Measurements from ENCODE around the gene TRHDE.

TRHDE gene

DNA sequence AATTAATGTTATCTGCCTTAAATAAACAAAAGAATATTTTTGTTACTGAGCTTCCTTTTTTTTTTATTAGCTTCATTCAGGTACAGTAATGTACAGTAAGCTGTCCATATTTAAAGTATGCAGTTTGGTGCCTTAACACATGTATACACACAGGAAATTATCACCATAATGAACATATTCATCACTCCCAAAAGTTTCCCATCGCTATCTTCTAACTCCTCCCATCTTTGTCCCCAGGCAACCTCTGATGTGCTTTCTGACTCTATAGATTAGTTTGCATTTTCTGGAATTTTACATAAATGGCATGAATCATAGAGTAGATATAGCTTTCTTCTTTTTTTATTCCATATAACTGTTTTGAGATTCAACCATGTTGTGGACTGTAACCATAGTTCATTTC lies 193.0 kb downstream of the TRHDE start:
- no peaks in the 10 kb centered on the region for H3K27me3 ChIP-seq (ENCODE audit: low read length)
- TF ChIP-seq EZH2phosphoT487 (conservative IDR thresholded peaks at IDR 0.05; ENCODE audit: low read length) (no peak), CTCF (IDR thresholded peaks at IDR 0.05; ENCODE audit: insufficient read depth, low read length, poor library complexity, severe bottlenecking) (no peak)
- no peak overlapping the region for H3K9ac ChIP-seq (ENCODE audit: low read length)

GRCh38 chr12:72465940-72466630 lies 193.9 kb downstream of the TRHDE start:
- H3K4me3 ChIP-seq (ENCODE audit: insufficient read depth, low read length, poor library complexity, severe bottlenecking): no peak overlapping the region
- H2AFZ ChIP-seq (ENCODE audit: low read depth, low read length, severe bottlenecking): no peak overlapping the region
- TF ChIP-seq EZH2phosphoT487 (conservative IDR thresholded peaks at IDR 0.05; ENCODE audit: low read length): no peak
- TF ChIP-seq CTCF (IDR thresholded peaks at IDR 0.05; ENCODE audit: insufficient read depth, low read length, poor library complexity, severe bottlenecking): no peak
- H3K27me3 ChIP-seq (ENCODE audit: low read length): no peaks in the 10 kb centered on the region
- H3K9me2 ChIP-seq (replicated peaks; ENCODE audit: insufficient read depth, low read length): no peaks in the 10 kb centered on the region
- no peak overlapping the region for H3K9ac ChIP-seq (ENCODE audit: low read length)
- H3F3A ChIP-seq (ENCODE audit: insufficient read depth): no peaks in the 10 kb centered on the region
- no peaks in the 10 kb centered on the region for H3K9me3 ChIP-seq (ENCODE audit: insufficient read depth, low read length)
- no peak overlapping the region for H3K27ac ChIP-seq (ENCODE audit: low read depth, low read length)
- no peaks in the 10 kb centered on the region for H3K79me2 ChIP-seq (ENCODE audit: insufficient read depth, low read length)
- no peaks in the 10 kb centered on the region for H3K36me3 ChIP-seq (ENCODE audit: low read length)
- H3K4me2 ChIP-seq (ENCODE audit: low read depth, low read length, poor library complexity, severe bottlenecking): no peak overlapping the region
- no peaks in the 10 kb centered on the region for H4K20me1 ChIP-seq (ENCODE audit: low read depth, low read length)

More for the DNA sequence above, 193.0 kb downstream of the TRHDE start:
- Histone ChIP-seq H3K4me3 (ENCODE audit: insufficient read depth, low read length, poor library complexity, severe bottlenecking) (no peak overlapping the region), H2AFZ (ENCODE audit: low read depth, low read length, severe bottlenecking) (no peak overlapping the region), H3K36me3 (ENCODE audit: low read length) (no peaks in the 10 kb centered on the region), H3K9me2 (replicated peaks; ENCODE audit: insufficient read depth, low read length) (no peaks in the 10 kb centered on the region), H3K9me3 (ENCODE audit: insufficient read depth, low read length) (no peaks in the 10 kb centered on the region), H4K20me1 (ENCODE audit: low read depth, low read length) (no peaks in the 10 kb centered on the region), H3K79me2 (ENCODE audit: insufficient read depth, low read length) (no peaks in the 10 kb centered on the region), H3F3A (ENCODE audit: insufficient read depth) (no peaks in the 10 kb centered on the region), H3K27ac (ENCODE audit: low read depth, low read length) (no peak overlapping the region), H3K4me2 (ENCODE audit: low read depth, low read length, poor library complexity, severe bottlenecking) (no peak overlapping the region)

GRCh38 chr12:72467985-72468384 lies 195.8 kb downstream of the TRHDE start:
- no peaks in the 10 kb centered on the region for H3K27me3 ChIP-seq (ENCODE audit: low read length)
- H3F3A ChIP-seq (ENCODE audit: insufficient read depth): no peaks in the 10 kb centered on the region
- H2AFZ ChIP-seq (ENCODE audit: low read depth, low read length, severe bottlenecking): no peak overlapping the region
- H3K9me3 ChIP-seq (ENCODE audit: insufficient read depth, low read length): no peaks in the 10 kb centered on the region
- no peaks in the 10 kb centered on the region for H3K9me2 ChIP-seq (replicated peaks; ENCODE audit: insufficient read depth, low read length)
- H3K27ac ChIP-seq (ENCODE audit: low read depth, low read length): no peak overlapping the region
- H3K4me3 ChIP-seq (ENCODE audit: insufficient read depth, low read length, poor library complexity, severe bottlenecking): no peak overlapping the region
- no peaks in the 10 kb centered on the region for H3K79me2 ChIP-seq (ENCODE audit: insufficient read depth, low read length)
- H3K9ac ChIP-seq (ENCODE audit: low read length): no peak overlapping the region
- no peak overlapping the region for H3K4me2 ChIP-seq (ENCODE audit: low read depth, low read length, poor library complexity, severe bottlenecking)
- TF ChIP-seq EZH2phosphoT487 (conservative IDR thresholded peaks at IDR 0.05; ENCODE audit: low read length) (no peak), CTCF (IDR thresholded peaks at IDR 0.05; ENCODE audit: insufficient read depth, low read length, poor library complexity, severe bottlenecking) (no peak)
- no peaks in the 10 kb centered on the region for H4K20me1 ChIP-seq (ENCODE audit: low read depth, low read length)
- H3K36me3 ChIP-seq (ENCODE audit: low read length): no peaks in the 10 kb centered on the region

Measured in SU-DHL-6 (cell line).